ENCODE data around the gene SNX6. TPM values are rescaled to one million over a fixed set of nuclear protein-coding genes. Genes with fewer than 3 reads are reported as not detected.

SNX6 gene
- total RNA-seq, 1 donor = 233 TPM

- DNase-seq (ENCODE audit: low read depth) = no peak
- TF ChIP-seq CTCF (IDR thresholded peaks at IDR 0.05; ENCODE audit: insufficient read depth, low read depth, low read length) = no peak
- H3K4me3 ChIP-seq (ENCODE audit: low read depth, low read length) = no peak overlapping the region
Observed at GRCh38 chr14:34619471-34619870, 10.5 kb downstream of the SNX6 start.

- no peak for DNase-seq (ENCODE audit: low read depth)
- H3K4me3 ChIP-seq (ENCODE audit: low read depth, low read length) = no peak overlapping the region
- TF ChIP-seq CTCF (IDR thresholded peaks at IDR 0.05; ENCODE audit: insufficient read depth, low read depth, low read length) = no peak
Observed at GRCh38 chr14:34616360-34616759, 13.6 kb downstream of the SNX6 start.

- TF ChIP-seq CTCF (IDR thresholded peaks at IDR 0.05; ENCODE audit: insufficient read depth, low read depth, low read length) = no peak
- no peak overlapping the region for H3K4me3 ChIP-seq (ENCODE audit: low read depth, low read length)
- DNase-seq (ENCODE audit: low read depth) = no peak
Observed at GRCh38 chr14:34615507-34615906, 14.4 kb downstream of the SNX6 start.

GRCh38 chr14:34614638-34615037 is 15.3 kb downstream of the SNX6 start:
- no peak for DNase-seq (ENCODE audit: low read depth)

GRCh38 chr14:34610101-34610500 is 19.8 kb downstream of the SNX6 start:
- no peak overlapping the region for H3K4me3 ChIP-seq (ENCODE audit: low read depth, low read length)
- DNase-seq (ENCODE audit: low read depth) = no peak
- no peak for TF ChIP-seq CTCF (IDR thresholded peaks at IDR 0.05; ENCODE audit: insufficient read depth, low read depth, low read length)

More at GRCh38 chr14:34614638-34615037, 15.3 kb downstream of the SNX6 start:
- no peak overlapping the region for H3K4me3 ChIP-seq (ENCODE audit: low read depth, low read length)
- TF ChIP-seq CTCF (IDR thresholded peaks at IDR 0.05; ENCODE audit: insufficient read depth, low read depth, low read length) = no peak

GRCh38 chr14:34605461-34605860 is 24.5 kb downstream of the SNX6 start:
- no peak overlapping the region for H3K4me3 ChIP-seq (ENCODE audit: low read depth, low read length)
- DNase-seq (ENCODE audit: low read depth) = no peak
- TF ChIP-seq CTCF (IDR thresholded peaks at IDR 0.05; ENCODE audit: insufficient read depth, low read depth, low read length) = no peak

- H3K4me3 ChIP-seq (ENCODE audit: low read depth, low read length) = no peak overlapping the region
- TF ChIP-seq CTCF (IDR thresholded peaks at IDR 0.05; ENCODE audit: insufficient read depth, low read depth, low read length) = no peak
- DNase-seq (ENCODE audit: low read depth) = no peak
Observed at GRCh38 chr14:34604995-34605394, 25.0 kb downstream of the SNX6 start.

All from fibroblast of villous mesenchyme (primary cell).